CD4-positive, alpha-beta memory T cell (primary cell): Measurements from ENCODE around the gene KDM4D. TPM values are rescaled to one million over a fixed set of nuclear protein-coding genes. Genes with fewer than 3 reads are reported as not detected.
"Not testable (repeated sequence)": the region's sequence is repeated elsewhere in the genome, so short reads cannot be mapped to it uniquely, and the experiment has no call there.

Experiments used
- CTCF ChIA-PET: fragments of 350-600 bp; sonication (Branson Sonifier 250); formaldehyde crosslinking; loops from one replicate; lab custom pipeline; 2021; ENCODE audit warnings: inconsistent platforms; ENCODE audit not compliant: partially characterized antibody; lab: Charles Lee
- POLR2A ChIA-PET: fragments of 350-600 bp; sonication (Branson Sonifier 250); formaldehyde crosslinking; loops from one replicate; lab custom pipeline; 2021; ENCODE audit not compliant: partially characterized antibody; lab: Charles Lee
- DNase-seq, 5 donors: peaks; one replicate each; pipeline versions ENCODE4 v3.0.0 to v3.0.0-alpha.2; 2020 to 2022; ENCODE audit warnings: mixed read lengths in 1 of 5
- H3K27ac ChIP-seq: one replicate; pipeline ENCODE4 v1.7.0; 2013; ENCODE audit warnings: low read depth, low read length
- H3K27me3 ChIP-seq: 2 replicates; pipeline ENCODE4 v1.7.0; 2013; ENCODE audit warnings: mild to moderate bottlenecking, low read length, moderate library complexity; ENCODE audit not compliant: insufficient read depth
- H3K36me3 ChIP-seq: 2 replicates; pipeline ENCODE4 v1.7.0; 2013; ENCODE audit warnings: mild to moderate bottlenecking, low read length, moderate library complexity; ENCODE audit not compliant: insufficient read depth
- H3K4me1 ChIP-seq: 2 replicates; pipeline ENCODE4 v1.7.0; 2013; ENCODE audit warnings: mild to moderate bottlenecking, low read length, moderate library complexity; ENCODE audit not compliant: insufficient read depth
- H3K4me3 ChIP-seq, 2 donors: one replicate each; pipeline ENCODE4 v1.7.0; 2013; ENCODE audit warnings: low read length in 2 of 2, mild to moderate bottlenecking in 1 of 2
- H3K9me3 ChIP-seq, 2 donors: one replicate each; pipeline ENCODE4 v1.7.0; 2013; ENCODE audit warnings: low read length in 2 of 2, control low read depth in 1 of 2; ENCODE audit not compliant: control insufficient read depth in 1 of 2
- H3K27ac Mint-ChIP-seq, 7 donors: one replicate each; pipeline ENCODE4 v1.8.0; 2020 to 2021; ENCODE audit warnings: mixed read lengths in 7 of 7, mild to moderate bottlenecking in 6 of 7, inconsistent platforms in 3 of 7, moderate library complexity in 3 of 7
- H3K27me3 Mint-ChIP-seq, 2 donors: one replicate each; pipeline ENCODE4 v1.8.0; 2020 to 2021; ENCODE audit warnings: mixed read lengths in 2 of 2
- H3K36me3 Mint-ChIP-seq, 2 donors: one replicate each; pipeline ENCODE4 v1.8.0; 2020 to 2021; ENCODE audit warnings: mixed read lengths in 2 of 2, inconsistent platforms in 1 of 2, mild to moderate bottlenecking in 1 of 2
- H3K4me1 Mint-ChIP-seq, 4 donors: one replicate each; pipeline ENCODE4 v1.8.0; 2020 to 2021; ENCODE audit warnings: mixed read lengths in 4 of 4, mild to moderate bottlenecking in 1 of 4
- H3K4me3 Mint-ChIP-seq, 8 donors: one replicate each; pipeline ENCODE4 v1.8.0; 2020 to 2021; ENCODE audit warnings: mixed read lengths in 8 of 8, mild to moderate bottlenecking in 7 of 8, moderate library complexity in 6 of 8, inconsistent platforms in 3 of 8
- H3K9me3 Mint-ChIP-seq, 8 donors: one replicate each; pipeline ENCODE4 v1.8.0; 2020 to 2021; ENCODE audit warnings: mixed read lengths in 8 of 8, mild to moderate bottlenecking in 5 of 8, inconsistent platforms in 3 of 8, moderate library complexity in 1 of 8
- intact Hi-C: fragments of 100-400 bp; cut with micrococcal nuclease; formaldehyde crosslinking; loops from one replicate; pipeline ENCODE4 v1.15.1; 2023
- polyA plus RNA-seq, 2 donors: library from polyadenylated mRNA; unstranded; fragments of 300-500 nt; fragmentation: Illumina TruSeq; gene quantifications; one replicate each; pipeline ENCODE4 v1.2.3, GENCODE V29; 2021
- total RNA-seq, 2 experiments: library from RNA; stranded (reverse); gene quantifications; one replicate each; pipeline ENCODE4 v1.2.3, GENCODE V29; 2021

KDM4D gene
- total and polyA plus RNA-seq, 4 experiments from 2014 or later = 0.21 to 0.39 (median 0.35) TPM

GRCh38 chr11:95024958-95025357 is 51.4 kb downstream of the KDM4D start, which contains the start of gene KDM4E:
KDM4E (plus strand) TSS chr11:95025258; CDS start chr11:95025558, 300 bp downstream.
- H3K27ac ChIP-seq = no peak within 1 kb of the TSS
- H3K36me3 Mint-ChIP-seq = no peaks in the 10 kb centered on the region
- no peaks in the 10 kb centered on the region for H3K27me3 ChIP-seq
- no peak within 1 kb of the TSS for H3K4me3 ChIP-seq
- no peaks in the 10 kb centered on the region for H3K4me1 ChIP-seq
- H3K27ac Mint-ChIP-seq = no peak within 1 kb of the TSS
- peaks cover 0 to 4% (median 0%) of the 10 kb centered on the region in 8 donors for H3K9me3 Mint-ChIP-seq
- DNase-seq = no peak
- POLR2A ChIA-PET = no interaction called here
- intact Hi-C loops = no loop called here
- H3K27me3 Mint-ChIP-seq = no peaks in the 10 kb centered on the region
- H3K4me1 Mint-ChIP-seq = no peaks in the 10 kb centered on the region
- CTCF ChIA-PET = no interaction called here
- H3K9me3 ChIP-seq = no peaks in the 10 kb centered on the region
- no peak within 1 kb of the TSS for H3K4me3 Mint-ChIP-seq
- no peaks in the 10 kb centered on the region for H3K36me3 ChIP-seq

DNA sequence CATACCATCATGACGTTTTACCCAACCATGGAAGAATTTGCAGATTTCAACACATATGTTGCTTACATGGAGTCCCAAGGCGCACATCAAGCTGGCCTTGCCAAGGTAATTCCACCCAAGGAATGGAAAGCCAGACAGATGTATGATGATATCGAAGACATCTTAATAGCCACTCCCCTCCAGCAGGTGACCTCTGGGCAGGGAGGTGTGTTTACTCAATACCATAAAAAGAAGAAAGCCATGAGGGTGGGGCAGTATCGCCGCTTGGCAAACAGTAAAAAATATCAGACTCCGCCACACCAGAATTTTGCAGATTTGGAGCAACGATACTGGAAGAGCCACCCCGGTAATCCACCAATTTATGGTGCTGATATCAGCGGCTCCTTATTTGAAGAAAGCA is 52.1 kb downstream of the KDM4D start:
- CTCF ChIA-PET, POLR2A ChIA-PET, H3K9me3 Mint-ChIP-seq: not testable (repeated sequence)

GRCh38 chr11:95028357-95028756 is 54.8 kb downstream of the KDM4D start:
- H3K27me3 Mint-ChIP-seq = peaks cover 1 to 7% of the 10 kb centered on the region in 2 donors
- H3K9me3 Mint-ChIP-seq = peaks cover 0 to 4% (median 0%) of the 10 kb centered on the region in 8 donors
- no peak overlapping the region for H3K27ac Mint-ChIP-seq
- no peak overlapping the region for H3K4me3 Mint-ChIP-seq
- ChIA-PET CTCF (no interaction called here), POLR2A (no interaction called here)
- Histone ChIP-seq H3K27me3 (no peaks in the 10 kb centered on the region), H3K9me3 (no peaks in the 10 kb centered on the region), H3K27ac (no peak overlapping the region), H3K4me3 (no peak overlapping the region), H3K36me3 (no peaks in the 10 kb centered on the region), H3K4me1 (no peaks in the 10 kb centered on the region)
- no peaks in the 10 kb centered on the region for H3K4me1 Mint-ChIP-seq
- intact Hi-C loops = no loop called here
- DNase-seq = no peak
- no peaks in the 10 kb centered on the region for H3K36me3 Mint-ChIP-seq

More for the DNA sequence above, 52.1 kb downstream of the KDM4D start:
- H3K9me3 ChIP-seq, H3K4me3 ChIP-seq, H3K27me3 ChIP-seq, DNase-seq, H3K27ac ChIP-seq, intact Hi-C loops, H3K4me3 Mint-ChIP-seq, H3K36me3 Mint-ChIP-seq, H3K36me3 ChIP-seq, H3K4me1 Mint-ChIP-seq, H3K4me1 ChIP-seq, H3K27me3 Mint-ChIP-seq, H3K27ac Mint-ChIP-seq: not testable (repeated sequence)

DNA sequence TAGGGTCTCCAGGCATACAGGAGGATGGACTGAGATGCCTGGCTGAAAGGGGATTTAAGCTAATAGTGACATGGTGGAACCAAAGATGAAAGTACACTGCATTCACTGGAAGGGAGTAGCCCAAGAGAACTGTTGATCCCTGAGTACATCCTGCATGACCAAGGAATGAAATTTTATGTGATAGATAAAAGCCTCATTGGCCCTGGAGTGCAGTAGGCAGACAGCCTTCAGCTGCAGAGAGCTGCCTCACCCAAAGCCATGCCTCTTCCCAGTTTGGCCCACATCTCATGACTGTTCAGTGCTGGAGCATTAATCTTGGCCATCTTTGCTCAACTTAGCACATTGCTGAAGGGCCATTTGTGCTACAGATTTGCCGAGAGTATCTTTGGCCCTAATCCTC is 59.5 kb downstream of the KDM4D start:
- Mint-ChIP-seq H3K27ac (no peak overlapping the region), H3K27me3 (peaks cover 4 to 10% of the 10 kb centered on the region in 2 donors), H3K36me3 (no peaks in the 10 kb centered on the region), H3K9me3 (no peaks in the 10 kb centered on the region), H3K4me1 (no peaks in the 10 kb centered on the region), H3K4me3 (no peak overlapping the region)
- POLR2A ChIA-PET = no interaction called here
- no peaks in the 10 kb centered on the region for H3K27me3 ChIP-seq
- H3K4me1 ChIP-seq = no peaks in the 10 kb centered on the region
- intact Hi-C loops = no loop called here
- DNase-seq = no peak
- CTCF ChIA-PET = no interaction called here
- H3K27ac ChIP-seq = no peak overlapping the region
- H3K9me3 ChIP-seq = no peaks in the 10 kb centered on the region
- H3K4me3 ChIP-seq = no peak overlapping the region
- no peaks in the 10 kb centered on the region for H3K36me3 ChIP-seq

GRCh38 chr11:95035316-95035715 is 61.8 kb downstream of the KDM4D start:
- no peak for DNase-seq
- ChIA-PET POLR2A (no interaction called here), CTCF (no interaction called here)
- H3K36me3 Mint-ChIP-seq = no peaks in the 10 kb centered on the region
- Histone ChIP-seq H3K4me3 (no peak overlapping the region), H3K27ac (no peak overlapping the region), H3K36me3 (no peaks in the 10 kb centered on the region), H3K9me3 (no peaks in the 10 kb centered on the region), H3K4me1 (no peaks in the 10 kb centered on the region), H3K27me3 (no peaks in the 10 kb centered on the region)
- intact Hi-C loops = no loop called here
- no peak overlapping the region for H3K4me3 Mint-ChIP-seq
- no peaks in the 10 kb centered on the region for H3K9me3 Mint-ChIP-seq
- H3K4me1 Mint-ChIP-seq = peaks cover 0 to 2% (median 0%) of the 10 kb centered on the region in 4 donors
- H3K27ac Mint-ChIP-seq = no peak overlapping the region
- peaks cover 11 to 20% of the 10 kb centered on the region in 2 donors for H3K27me3 Mint-ChIP-seq

GRCh38 chr11:95037356-95038035 is 64.0 kb downstream of the KDM4D start:
- H3K36me3 ChIP-seq, H3K4me3 ChIP-seq, H3K27ac Mint-ChIP-seq, H3K4me1 Mint-ChIP-seq, intact Hi-C loops, H3K4me1 ChIP-seq, H3K9me3 ChIP-seq, H3K27me3 ChIP-seq, H3K36me3 Mint-ChIP-seq, H3K9me3 Mint-ChIP-seq, H3K27ac ChIP-seq: not testable (repeated sequence)
- Mint-ChIP-seq H3K4me3 (peak overlapping the region in 4 of 8 donors; percentile 14 to 60 (median 30)), H3K27me3 (peaks cover 15 to 26% of the 10 kb centered on the region in 2 donors)
- ChIA-PET POLR2A (interaction anchor here (0.6 to 2.3 kb wide), 3 partner anchors 30 to 1364 kb away, joined by 3 to 11 read pairs (median 3); partner anchors contain the start of gene SRSF8), CTCF (interaction anchor here (1.3 to 2.1 kb wide), 2 partner anchors 29 to 32 kb away, joined by 3 to 7 read pairs; partner anchors contain the start of gene SRSF8)
- DNase-seq = peak in 2 of 5 donors; percentile 1 to 11

- H3K9me3 Mint-ChIP-seq = no peaks in the 10 kb centered on the region
- Histone ChIP-seq H3K36me3 (no peaks in the 10 kb centered on the region), H3K4me3 (no peak overlapping the region), H3K27ac (no peak overlapping the region), H3K27me3 (no peaks in the 10 kb centered on the region), H3K9me3 (no peaks in the 10 kb centered on the region), H3K4me1 (no peaks in the 10 kb centered on the region)
- peaks cover 0 to 2% (median under 1%) of the 10 kb centered on the region in 4 donors for H3K4me1 Mint-ChIP-seq
- no peak overlapping the region for H3K27ac Mint-ChIP-seq
- no peak overlapping the region for H3K4me3 Mint-ChIP-seq
- intact Hi-C loops = no loop called here
- CTCF ChIA-PET = no interaction called here
- POLR2A ChIA-PET = no interaction called here
- H3K36me3 Mint-ChIP-seq = no peaks in the 10 kb centered on the region
- H3K27me3 Mint-ChIP-seq = peaks cover 29 to 42% of the 10 kb centered on the region in 2 donors
- DNase-seq = no peak
Observed at GRCh38 chr11:95042239-95042638, 68.7 kb downstream of the KDM4D start.
